Uterus (tissue), 4 donors: ENCODE results near the gene SCYGR8. TPM values are rescaled to one million over a fixed set of nuclear protein-coding genes. Genes with fewer than 3 reads are reported as not detected.

Experiments used
- DNase-seq, 2 donors: peaks; one replicate each; pipeline ENCODE4 v3.0.0-alpha.2; 2019 to 2020
- H3K27ac ChIP-seq, 2 donors: fragments of 200-600 bp; sonication (generic); 1 replicate in 1 of 2; 2 replicates in 1 of 2; pipeline ENCODE4 v1.5.1; 2016 to 2018
- H3K27me3 ChIP-seq, 2 donors: fragments of 200-600 bp; sonication (generic); one replicate each; pipeline ENCODE4 v1.5.1; 2018 to 2019; ENCODE audit warnings: control low read depth in 1 of 2
- H3K36me3 ChIP-seq, 2 donors: fragments of 200-600 bp; sonication (generic); one replicate each; pipeline ENCODE4 v1.5.1; 2019; ENCODE audit warnings: control low read depth in 1 of 2
- H3K4me1 ChIP-seq, 2 donors: fragments of 200-600 bp; sonication (generic); one replicate each; pipeline ENCODE4 v1.5.1; 2018 to 2019; ENCODE audit warnings: control low read depth in 1 of 2
- H3K4me3 ChIP-seq, 2 donors: fragments of 200-600 bp; sonication (generic); 1 replicate in 1 of 2; 2 replicates in 1 of 2; pipeline ENCODE4 v1.5.1; 2018 to 2019; ENCODE audit warnings: mild to moderate bottlenecking in 1 of 2
- H3K9me3 ChIP-seq, 2 donors: fragments of 200-600 bp; sonication (generic); one replicate each; pipeline ENCODE4 v1.5.1; 2019; ENCODE audit warnings: control low read depth in 1 of 2
- POLR2A ChIP-seq, 2 donors: fragments of 450-650 bp; IDR thresholded peaks; one replicate each; pipeline ENCODE4 v1.6.1; 2016; ENCODE audit warnings: antibody characterized with exemption in 2 of 2, mild to moderate bottlenecking in 1 of 2, moderate library complexity in 1 of 2
- intact Hi-C: fragments of 100-400 bp; cut with DNase I; formaldehyde crosslinking; loops from one replicate; pipeline ENCODE4 v1.15.1; 2023; ENCODE audit warnings: low total_unique reads
- total RNA-seq, 4 donors: library from RNA; depleted of rRNA in 3 of 4; stranded (reverse); fragments of >200 nt in 3 of 4; gene quantifications; one replicate each; pipeline versions ENCODE4 v1.1.0 to v1.2.4, GENCODE V29; 2014 to 2023
- TF ChIP-seq, protein P1 (sequence below), 4 experiments: fragments of 200-600 bp in 2 of 4; fragments of 450-650 bp in 2 of 4; sonication (generic) in 2 of 4; IDR thresholded peaks; one replicate each; pipeline ENCODE4 v1.5.1; 2016 to 2019; ENCODE audit warnings: antibody characterized with exemption in 4 of 4, mild to moderate bottlenecking in 2 of 4, moderate library complexity in 1 of 4
- donor health status: DM: yes; HTN: yes; CAD: no.

SCYGR8 gene
- total RNA-seq, 4 donors from 2014 or later = not detected

DNA sequence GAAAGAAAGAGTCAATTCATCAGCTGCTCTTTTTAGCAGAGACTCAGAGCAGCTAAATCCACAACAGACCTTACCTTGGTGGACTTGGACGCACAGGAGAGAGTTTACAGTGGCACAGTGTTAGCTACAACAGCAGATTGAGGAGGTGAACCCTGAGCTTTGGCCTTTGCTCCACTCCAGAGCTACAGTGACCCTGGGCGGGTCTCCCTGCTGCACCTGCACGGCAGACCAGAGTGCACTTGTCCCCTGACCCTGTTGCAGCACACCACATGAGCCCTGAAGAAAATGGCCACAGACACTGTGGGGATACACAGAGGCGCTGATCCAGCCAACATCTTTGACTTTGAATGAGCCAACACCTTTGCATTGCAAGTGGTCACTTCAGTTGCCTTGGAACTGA, 38.8 kb upstream of the SCYGR8 start:
- Histone ChIP-seq H3K27ac (no peak overlapping the region), H3K4me1 (no peaks in the 10 kb centered on the region), H3K9me3 (no peaks in the 10 kb centered on the region), H3K27me3 (no peaks in the 10 kb centered on the region), H3K4me3 (no peak overlapping the region), H3K36me3 (no peaks in the 10 kb centered on the region)
- intact Hi-C loops = no loop called here
- TF ChIP-seq POLR2A (IDR thresholded peaks at IDR 0.05) = no peak
- TF ChIP-seq, protein P1, sequence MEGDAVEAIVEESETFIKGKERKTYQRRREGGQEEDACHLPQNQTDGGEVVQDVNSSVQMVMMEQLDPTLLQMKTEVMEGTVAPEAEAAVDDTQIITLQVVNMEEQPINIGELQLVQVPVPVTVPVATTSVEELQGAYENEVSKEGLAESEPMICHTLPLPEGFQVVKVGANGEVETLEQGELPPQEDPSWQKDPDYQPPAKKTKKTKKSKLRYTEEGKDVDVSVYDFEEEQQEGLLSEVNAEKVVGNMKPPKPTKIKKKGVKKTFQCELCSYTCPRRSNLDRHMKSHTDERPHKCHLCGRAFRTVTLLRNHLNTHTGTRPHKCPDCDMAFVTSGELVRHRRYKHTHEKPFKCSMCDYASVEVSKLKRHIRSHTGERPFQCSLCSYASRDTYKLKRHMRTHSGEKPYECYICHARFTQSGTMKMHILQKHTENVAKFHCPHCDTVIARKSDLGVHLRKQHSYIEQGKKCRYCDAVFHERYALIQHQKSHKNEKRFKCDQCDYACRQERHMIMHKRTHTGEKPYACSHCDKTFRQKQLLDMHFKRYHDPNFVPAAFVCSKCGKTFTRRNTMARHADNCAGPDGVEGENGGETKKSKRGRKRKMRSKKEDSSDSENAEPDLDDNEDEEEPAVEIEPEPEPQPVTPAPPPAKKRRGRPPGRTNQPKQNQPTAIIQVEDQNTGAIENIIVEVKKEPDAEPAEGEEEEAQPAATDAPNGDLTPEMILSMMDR (IDR thresholded peaks at IDR 0.05) = no peak
- DNase-seq = no peak

DNA sequence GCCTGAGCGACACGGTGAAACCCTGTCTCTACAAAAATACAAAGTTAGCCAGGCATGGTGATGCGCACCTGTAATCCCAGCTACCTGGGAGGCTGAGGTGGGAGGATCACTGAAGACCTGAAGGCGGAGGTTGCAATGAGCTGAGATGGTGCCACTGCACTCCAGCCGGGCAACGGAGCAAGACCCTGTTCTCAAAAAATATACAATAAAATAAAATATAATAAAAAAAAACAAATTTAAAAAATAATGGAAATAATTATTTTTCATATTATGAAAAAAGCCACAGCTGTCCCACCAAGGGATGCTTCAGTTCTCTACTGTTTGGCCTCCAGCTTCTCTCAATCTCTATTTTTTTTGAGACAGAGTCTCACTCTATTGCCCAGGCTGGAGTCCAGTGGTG, 38.3 kb upstream of the SCYGR8 start:
- no peak overlapping the region for H3K27ac ChIP-seq
- no peak for TF ChIP-seq POLR2A (IDR thresholded peaks at IDR 0.05)
- TF ChIP-seq, protein P1 (IDR thresholded peaks at IDR 0.05) = no peak
- H3K9me3 ChIP-seq = no peaks in the 10 kb centered on the region
- no peak for DNase-seq
- no peaks in the 10 kb centered on the region for H3K27me3 ChIP-seq
- no peak overlapping the region for H3K4me3 ChIP-seq
- no peaks in the 10 kb centered on the region for H3K36me3 ChIP-seq
- intact Hi-C loops = no loop called here
- no peaks in the 10 kb centered on the region for H3K4me1 ChIP-seq

DNA sequence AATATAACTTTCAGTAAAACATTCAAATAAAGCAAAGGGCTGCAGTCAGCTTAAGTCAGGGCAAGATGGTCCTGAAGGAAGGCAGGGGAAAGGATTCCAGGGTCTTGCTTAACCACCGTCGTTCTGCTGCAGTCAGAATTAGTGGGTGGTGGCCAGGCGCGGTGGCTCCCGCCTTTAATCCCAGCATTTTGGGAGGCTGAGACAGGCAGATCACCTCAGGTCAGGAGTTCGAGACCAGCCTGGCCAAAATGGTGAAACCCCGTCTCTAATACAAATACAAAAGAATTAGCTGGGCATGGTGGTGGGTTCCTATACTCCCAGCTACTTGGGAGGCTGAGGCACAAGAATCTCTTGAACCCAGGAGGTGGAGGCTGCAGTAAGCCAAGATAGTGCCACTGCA, 34.7 kb upstream of the SCYGR8 start:
- intact Hi-C loops = no loop called here
- no peaks in the 10 kb centered on the region for H3K27me3 ChIP-seq
- H3K9me3 ChIP-seq = no peaks in the 10 kb centered on the region
- TF ChIP-seq, protein P1 (IDR thresholded peaks at IDR 0.05) = no peak
- TF ChIP-seq POLR2A (IDR thresholded peaks at IDR 0.05) = no peak
- DNase-seq = no peak
- H3K4me3 ChIP-seq = no peak overlapping the region
- no peaks in the 10 kb centered on the region for H3K4me1 ChIP-seq
- no peaks in the 10 kb centered on the region for H3K36me3 ChIP-seq
- H3K27ac ChIP-seq = no peak overlapping the region

DNA sequence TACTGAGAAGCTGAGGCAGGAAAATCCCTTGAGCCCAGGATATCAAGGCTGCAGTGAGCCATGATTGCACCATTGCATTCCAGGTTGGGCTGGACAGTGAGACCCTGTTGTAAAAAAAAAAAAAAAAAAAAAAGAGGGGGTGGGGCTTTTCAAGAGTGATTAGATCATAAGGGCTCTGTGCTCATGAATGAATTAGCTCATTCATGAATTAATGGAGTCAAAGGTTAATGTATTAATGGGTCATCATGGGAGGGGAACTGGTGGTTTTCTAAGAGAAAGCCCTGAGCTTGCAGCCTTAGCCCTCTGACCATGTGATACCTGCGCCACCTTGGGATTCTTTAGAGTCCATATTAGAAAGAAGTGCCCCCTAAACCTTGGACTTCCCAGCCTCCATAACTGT, 32.4 kb upstream of the SCYGR8 start:
- H3K9me3 ChIP-seq = no peaks in the 10 kb centered on the region
- no peaks in the 10 kb centered on the region for H3K27me3 ChIP-seq
- no peak for DNase-seq
- H3K4me1 ChIP-seq = no peaks in the 10 kb centered on the region
- no peak overlapping the region for H3K27ac ChIP-seq
- no peak for TF ChIP-seq POLR2A (IDR thresholded peaks at IDR 0.05)
- TF ChIP-seq, protein P1 (IDR thresholded peaks at IDR 0.05) = no peak
- H3K36me3 ChIP-seq = no peaks in the 10 kb centered on the region
- intact Hi-C loops = no loop called here
- H3K4me3 ChIP-seq = no peak overlapping the region

DNA sequence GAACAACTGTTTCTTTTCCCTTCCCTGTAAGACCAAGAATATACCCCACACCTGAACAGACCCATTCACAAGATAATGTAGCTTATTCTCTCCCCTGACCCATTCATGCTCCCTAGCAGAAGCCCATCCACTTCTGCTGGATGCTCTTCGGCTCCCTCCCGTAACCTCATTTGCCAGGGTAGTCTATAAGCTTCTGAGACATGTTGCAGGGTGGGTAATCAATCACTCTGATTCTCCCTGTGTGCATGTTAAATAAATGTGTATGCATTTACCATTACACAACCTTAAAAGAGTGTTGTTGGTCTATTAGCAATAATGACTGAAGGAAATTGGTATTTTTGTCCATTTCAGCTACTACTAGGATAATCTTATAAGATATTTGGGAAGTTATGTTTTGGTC, 29.2 kb upstream of the SCYGR8 start:
- H3K36me3 ChIP-seq = no peaks in the 10 kb centered on the region
- no peak for TF ChIP-seq POLR2A (IDR thresholded peaks at IDR 0.05)
- TF ChIP-seq, protein P1 (IDR thresholded peaks at IDR 0.05) = no peak
- intact Hi-C loops = no loop called here
- H3K4me3 ChIP-seq = no peak overlapping the region
- H3K27me3 ChIP-seq = no peaks in the 10 kb centered on the region
- no peak for DNase-seq
- no peaks in the 10 kb centered on the region for H3K9me3 ChIP-seq
- H3K27ac ChIP-seq = no peak overlapping the region
- no peaks in the 10 kb centered on the region for H3K4me1 ChIP-seq
